GM18870 (cell line): Measurements from ENCODE around the gene PUS1.
"Not testable (repeated sequence)": the region's sequence is repeated elsewhere in the genome, so short reads cannot be mapped to it uniquely, and the experiment has no call there.

Experiments used
- ATAC-seq: cut with Tn5 transposase; IDR thresholded peaks from one replicate; pipeline ENCODE4 v1.9.1; 2021; ENCODE audit warnings: moderate library complexity; ENCODE audit not compliant: unreplicated experiment

Gene PUS1

GRCh38 chr12:131959641-131960589 lies 30.8 kb downstream of the PUS1 start:
- ATAC-seq, result no peak

GRCh38 chr12:131960590-131961325 lies 31.7 kb downstream of the PUS1 start:
- not testable (repeated sequence) for ATAC-seq

- not testable (repeated sequence) for ATAC-seq
Measured at GRCh38 chr12:131961328-131961727, 32.3 kb downstream of the PUS1 start.

- ATAC-seq, result no peak
Measured at GRCh38 chr12:131962069-131962468, 33.0 kb downstream of the PUS1 start.

GRCh38 chr12:131963381-131963780 lies 34.3 kb downstream of the PUS1 start:
- ATAC-seq, result no peak

- no peak for ATAC-seq
Measured at GRCh38 chr12:131965073-131965472, 36.0 kb downstream of the PUS1 start.

GRCh38 chr12:131971226-131971625 lies 42.1 kb downstream of the PUS1 start:
- no peak for ATAC-seq

- no peak for ATAC-seq
Measured at GRCh38 chr12:131975228-131975627, 46.2 kb downstream of the PUS1 start.

- no peak for ATAC-seq
Measured at GRCh38 chr12:131979606-131980005, 50.5 kb downstream of the PUS1 start.

GRCh38 chr12:131980263-131980662 lies 51.2 kb downstream of the PUS1 start:
- ATAC-seq, result no peak

- ATAC-seq, result no peak
Measured at GRCh38 chr12:131981388-131981787, 52.3 kb downstream of the PUS1 start.

GRCh38 chr12:131982041-131982440 lies 53.0 kb downstream of the PUS1 start:
- no peak for ATAC-seq

- no peak for ATAC-seq
Measured at GRCh38 chr12:131983026-131983425, 54.0 kb downstream of the PUS1 start.

GRCh38 chr12:131983554-131983953 lies 54.5 kb downstream of the PUS1 start:
- no peak for ATAC-seq

- ATAC-seq, result no peak
Measured at GRCh38 chr12:131984334-131984733, 55.3 kb downstream of the PUS1 start.

GRCh38 chr12:131985510-131985875 lies 56.4 kb downstream of the PUS1 start:
- not testable (repeated sequence) for ATAC-seq

- ATAC-seq, result no peak
Measured at GRCh38 chr12:131986361-131986760, 57.3 kb downstream of the PUS1 start.

- ATAC-seq, result no peak
Measured at GRCh38 chr12:131986910-131987309, 57.8 kb downstream of the PUS1 start.

- no peak for ATAC-seq
Measured at GRCh38 chr12:131987552-131987951, 58.5 kb downstream of the PUS1 start.

GRCh38 chr12:131988054-131988796 lies 59.1 kb downstream of the PUS1 start:
- ATAC-seq, result no peak

GRCh38 chr12:131989021-131989420 lies 59.9 kb downstream of the PUS1 start:
- ATAC-seq, result no peak
